ENCODE measurements around the gene MUC4. TPM values are rescaled to one million over a fixed set of nuclear protein-coding genes. Genes with fewer than 3 reads are reported as not detected.
"Not testable (repeated sequence)": the region's sequence is repeated elsewhere in the genome, so short reads cannot be mapped to it uniquely, and the experiment has no call there.

MUC4 gene
- total RNA-seq, 2 donors from 2014 or later: not detected

DNA sequence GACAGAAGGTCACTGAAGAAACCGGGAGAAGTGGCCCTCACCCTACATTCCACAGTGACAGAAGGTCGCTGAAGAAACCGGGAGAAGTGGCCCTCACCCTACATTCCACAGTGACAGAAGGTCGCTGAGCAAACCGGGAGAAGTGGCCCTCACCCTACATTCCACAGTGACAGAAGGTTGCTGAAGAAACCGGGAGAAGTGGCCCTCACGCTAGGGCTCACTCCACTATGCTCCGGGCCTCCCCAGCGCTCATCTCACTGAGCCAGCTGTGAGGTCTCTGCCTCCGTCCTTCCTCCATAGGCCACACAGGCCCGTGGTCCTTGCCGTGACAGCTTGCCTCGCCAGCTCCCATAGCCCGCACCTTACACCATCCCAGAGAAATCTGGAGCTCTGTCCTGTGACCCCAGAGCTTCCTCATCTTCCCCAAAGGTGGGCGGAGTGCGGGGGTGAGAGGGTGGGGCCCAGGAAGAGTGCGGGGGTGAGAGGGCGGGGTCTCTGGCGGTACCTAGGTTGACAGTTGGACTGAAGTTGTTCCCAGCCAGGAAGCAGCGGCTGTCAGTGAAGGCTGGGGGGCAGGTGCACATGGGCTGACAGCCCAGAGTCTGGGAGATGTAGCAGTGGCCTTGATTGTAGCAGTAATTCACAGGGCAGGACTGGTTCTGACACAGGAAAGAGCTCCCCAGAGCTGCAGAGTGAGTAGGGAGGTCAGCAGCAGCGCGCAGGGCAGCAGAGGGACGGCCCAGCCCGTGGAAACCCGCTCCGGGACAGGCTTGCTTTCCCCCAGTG, 59.0 kb downstream of the MUC4 start:
- H3K27me3 Mint-ChIP-seq: peaks cover 24% of the 10 kb centered on the region
- no peak overlapping the region for H3K27ac Mint-ChIP-seq
- no peaks in the 10 kb centered on the region for H3K36me3 Mint-ChIP-seq (ENCODE audit: low read depth)
- H3K4me1 Mint-ChIP-seq: peaks cover 24% of the 10 kb centered on the region
- ATAC-seq: no peak
- no peak overlapping the region for H3K4me3 Mint-ChIP-seq
- no peak for DNase-seq
- no peaks in the 10 kb centered on the region for H3K9me3 ChIP-seq (ENCODE audit: control insufficient read depth, low read length, poor library complexity, severe bottlenecking)

DNA sequence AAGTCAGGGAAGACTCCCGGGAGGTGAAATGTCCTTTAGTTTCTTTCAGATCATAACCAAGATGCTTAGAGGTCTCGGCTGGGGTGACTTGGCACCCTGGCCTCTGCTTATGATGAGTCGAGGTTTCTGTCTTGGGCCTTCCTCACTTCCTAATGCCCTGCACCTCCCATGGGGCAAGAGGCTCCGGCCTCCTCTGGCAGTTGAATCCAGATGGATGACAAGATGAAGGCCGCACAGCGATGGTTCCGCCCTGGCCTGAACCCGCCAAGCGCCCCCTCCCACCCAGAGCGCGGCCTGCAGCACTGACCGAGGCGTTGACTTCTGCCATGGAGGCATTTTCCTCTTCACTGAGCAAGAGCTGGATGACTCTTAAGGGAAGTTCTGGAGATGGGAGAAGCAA, 59.7 kb downstream of the MUC4 start:
- no peak for ATAC-seq
- peaks cover 24% of the 10 kb centered on the region for H3K4me1 Mint-ChIP-seq
- no peaks in the 10 kb centered on the region for H3K9me3 ChIP-seq (ENCODE audit: control insufficient read depth, low read length, poor library complexity, severe bottlenecking)
- no peak overlapping the region for H3K4me3 Mint-ChIP-seq
- H3K36me3 Mint-ChIP-seq (ENCODE audit: low read depth): no peaks in the 10 kb centered on the region
- H3K27ac Mint-ChIP-seq: no peak overlapping the region
- DNase-seq: no peak
- H3K27me3 Mint-ChIP-seq: peaks cover 18% of the 10 kb centered on the region

DNA sequence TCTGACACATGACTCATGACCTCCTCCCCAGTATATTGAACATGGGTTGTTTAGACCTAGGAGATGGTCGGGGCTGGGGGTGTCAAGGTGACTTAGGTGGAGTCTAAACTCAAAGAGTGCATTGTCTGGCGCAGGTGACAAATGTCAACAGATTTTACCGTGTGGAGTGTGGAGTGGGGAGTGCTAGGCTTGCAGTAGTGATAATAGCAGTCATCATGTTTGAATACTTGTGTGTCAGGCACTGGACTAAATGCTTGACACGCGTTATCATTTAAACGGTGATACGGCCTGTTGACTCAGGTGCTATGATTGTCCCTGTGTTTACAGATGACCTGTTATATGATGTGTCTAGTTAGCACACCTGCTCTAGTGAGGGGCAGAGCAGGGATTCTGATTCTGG, 60.2 kb downstream of the MUC4 start:
- H3K4me3 Mint-ChIP-seq: no peak overlapping the region
- peaks cover 13% of the 10 kb centered on the region for H3K27me3 Mint-ChIP-seq
- no peaks in the 10 kb centered on the region for H3K9me3 ChIP-seq (ENCODE audit: control insufficient read depth, low read length, poor library complexity, severe bottlenecking)
- H3K27ac Mint-ChIP-seq: no peak overlapping the region
- peaks cover 21% of the 10 kb centered on the region for H3K4me1 Mint-ChIP-seq
- DNase-seq: no peak
- H3K36me3 Mint-ChIP-seq (ENCODE audit: low read depth): no peaks in the 10 kb centered on the region
- ATAC-seq: no peak

DNA sequence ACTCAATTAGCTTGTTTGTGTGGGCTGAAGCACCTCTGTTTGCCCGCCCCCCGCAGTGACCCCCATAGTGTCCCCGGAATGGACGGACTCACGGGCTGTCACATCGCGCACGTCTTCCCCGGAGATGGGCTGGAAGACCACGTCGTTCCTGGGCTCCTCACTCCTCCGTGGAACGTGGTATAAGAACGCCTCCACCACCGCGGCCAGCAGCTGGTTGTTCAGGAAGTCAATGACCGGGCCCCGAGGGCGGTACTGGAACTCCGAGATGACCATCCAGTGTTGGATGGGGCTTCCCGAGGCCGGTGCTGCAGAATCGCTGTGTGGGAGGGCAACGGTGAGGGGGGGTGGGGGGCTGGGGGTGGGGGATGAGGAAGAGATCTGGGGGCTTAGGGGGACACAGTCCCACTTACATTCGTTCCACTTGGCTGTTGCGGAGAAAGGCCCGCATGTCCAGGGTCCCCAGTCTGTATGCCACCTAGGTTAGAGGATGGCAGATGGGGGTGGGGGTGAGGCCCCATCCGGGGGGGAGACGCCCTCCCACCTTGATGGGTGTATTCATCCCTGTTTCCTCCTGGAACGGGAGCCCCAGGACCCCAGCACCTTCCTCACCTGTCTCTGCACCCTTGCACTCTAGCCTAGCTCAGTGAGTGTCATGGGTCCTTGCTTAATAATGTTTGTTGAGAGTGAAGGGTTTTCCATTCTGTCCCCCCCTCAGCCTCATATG, 60.8 kb downstream of the MUC4 start:
- no peaks in the 10 kb centered on the region for H3K36me3 Mint-ChIP-seq (ENCODE audit: low read depth)

DNA sequence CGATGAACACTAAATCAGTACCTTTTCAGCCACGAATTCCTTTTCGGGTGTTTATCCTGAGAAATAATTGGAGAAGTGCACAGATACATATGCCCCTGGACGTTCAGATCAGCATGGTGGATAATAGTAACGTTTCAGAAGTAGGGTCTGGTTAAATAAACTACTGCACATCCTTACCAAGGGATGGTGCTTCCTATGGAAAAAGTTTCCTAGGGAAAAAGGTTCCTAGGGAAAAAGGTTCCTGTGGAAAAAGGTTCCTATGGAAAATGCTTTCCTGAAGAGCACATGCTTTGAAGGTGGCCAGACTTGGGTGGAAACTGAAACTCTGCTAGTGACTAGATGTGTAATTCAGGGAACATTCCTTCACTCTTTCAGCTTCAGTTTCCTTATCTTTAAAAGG, 62.6 kb downstream of the MUC4 start:
- H3K27me3 Mint-ChIP-seq; H3K9me3 ChIP-seq (ENCODE audit: control insufficient read depth, low read length, poor library complexity, severe bottlenecking); H3K4me3 Mint-ChIP-seq; H3K36me3 Mint-ChIP-seq (ENCODE audit: low read depth); DNase-seq; ATAC-seq: not testable (repeated sequence)
- peak overlapping the region; percentile 34 for H3K27ac Mint-ChIP-seq
- peaks cover 19% of the 10 kb centered on the region for H3K4me1 Mint-ChIP-seq

More for the DNA sequence above, 60.8 kb downstream of the MUC4 start:
- ATAC-seq (no peak), DNase-seq (no peak)
- no peak overlapping the region for H3K27ac Mint-ChIP-seq
- peaks cover 19% of the 10 kb centered on the region for H3K4me1 Mint-ChIP-seq
- H3K9me3 ChIP-seq (ENCODE audit: control insufficient read depth, low read length, poor library complexity, severe bottlenecking): no peaks in the 10 kb centered on the region
- H3K27me3 Mint-ChIP-seq: peaks cover 13% of the 10 kb centered on the region
- H3K4me3 Mint-ChIP-seq: no peak overlapping the region

DNA sequence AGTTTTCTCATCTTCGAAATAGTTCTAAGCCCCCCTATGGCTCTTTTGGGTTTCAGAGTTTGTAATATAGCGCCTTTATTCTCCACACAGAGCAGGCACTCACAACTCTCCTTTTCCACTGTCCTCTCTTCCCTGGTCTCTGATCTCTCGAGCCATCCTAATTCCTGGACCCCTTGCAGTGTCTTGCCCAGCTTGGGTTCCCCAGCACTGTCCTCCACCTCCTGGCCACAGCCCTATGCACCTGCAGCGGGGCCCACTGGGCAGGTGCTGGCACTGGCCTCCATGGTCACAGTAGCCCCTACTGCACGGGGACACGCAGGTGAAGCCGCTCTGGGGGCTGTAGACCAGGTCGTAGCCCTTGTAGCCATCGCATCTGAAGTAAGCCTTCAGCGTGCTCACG, 63.1 kb downstream of the MUC4 start:
- Mint-ChIP-seq H3K27ac (peak overlapping the region; percentile 34), H3K4me1 (peaks cover 19% of the 10 kb centered on the region), H3K36me3 (ENCODE audit: low read depth) (no peaks in the 10 kb centered on the region), H3K27me3 (peaks cover 4% of the 10 kb centered on the region), H3K4me3 (peak overlapping the region; percentile 58)
- DNase-seq (no peak), ATAC-seq (no peak)
- no peaks in the 10 kb centered on the region for H3K9me3 ChIP-seq (ENCODE audit: control insufficient read depth, low read length, poor library complexity, severe bottlenecking)

DNA sequence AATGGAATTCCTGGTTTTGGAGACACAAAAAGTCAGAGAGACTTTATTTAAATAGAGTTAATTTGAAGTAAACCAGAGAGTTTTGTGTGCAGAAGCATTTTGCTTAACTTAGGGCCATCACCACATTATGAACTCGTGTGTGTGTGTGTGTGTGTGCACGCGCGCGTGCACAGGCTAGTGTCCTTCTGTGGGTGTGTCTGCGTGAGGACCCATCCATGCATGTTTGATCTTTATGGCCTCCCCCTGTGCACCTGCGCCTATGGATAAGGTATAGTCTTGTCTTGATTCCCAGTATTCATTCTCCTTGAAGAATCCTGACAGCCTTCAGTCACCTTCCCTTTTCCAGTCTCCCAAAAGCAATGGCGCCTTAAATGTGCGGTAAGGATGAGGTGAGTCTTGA, 65.0 kb downstream of the MUC4 start:
- no peak for DNase-seq
- Mint-ChIP-seq H3K27me3 (peaks cover 4% of the 10 kb centered on the region), H3K36me3 (ENCODE audit: low read depth) (no peaks in the 10 kb centered on the region), H3K4me1 (peaks cover 20% of the 10 kb centered on the region), H3K27ac (peak overlapping the region; percentile 60), H3K4me3 (no peak overlapping the region)
- no peaks in the 10 kb centered on the region for H3K9me3 ChIP-seq (ENCODE audit: control insufficient read depth, low read length, poor library complexity, severe bottlenecking)
- no peak for ATAC-seq

DNA sequence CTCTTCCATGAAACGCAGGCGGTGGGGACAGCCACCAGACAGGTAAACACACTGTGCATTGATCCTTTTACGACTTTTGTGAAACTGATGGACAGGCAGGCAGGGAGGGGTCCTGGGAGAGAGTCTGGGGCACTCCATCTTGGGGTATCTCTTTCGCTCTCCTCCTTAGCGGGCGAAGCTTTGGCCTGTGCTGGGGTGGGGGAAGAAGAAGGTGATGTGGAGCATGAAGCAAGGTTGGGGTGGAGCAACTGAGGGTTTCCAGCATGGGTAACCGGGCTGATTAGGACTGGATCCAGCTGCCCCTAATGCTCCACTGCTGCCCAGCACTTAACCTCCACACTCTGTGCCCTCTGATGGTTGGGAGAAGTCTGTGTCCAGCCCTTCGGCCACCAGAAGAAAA, 65.4 kb downstream of the MUC4 start:
- Mint-ChIP-seq H3K4me1 (peaks cover 19% of the 10 kb centered on the region), H3K27me3 (peaks cover 4% of the 10 kb centered on the region), H3K36me3 (ENCODE audit: low read depth) (no peaks in the 10 kb centered on the region), H3K4me3 (no peak overlapping the region), H3K27ac (peak overlapping the region; percentile 65)
- ATAC-seq: no peak
- DNase-seq: no peak
- H3K9me3 ChIP-seq (ENCODE audit: control insufficient read depth, low read length, poor library complexity, severe bottlenecking): no peaks in the 10 kb centered on the region

DNA sequence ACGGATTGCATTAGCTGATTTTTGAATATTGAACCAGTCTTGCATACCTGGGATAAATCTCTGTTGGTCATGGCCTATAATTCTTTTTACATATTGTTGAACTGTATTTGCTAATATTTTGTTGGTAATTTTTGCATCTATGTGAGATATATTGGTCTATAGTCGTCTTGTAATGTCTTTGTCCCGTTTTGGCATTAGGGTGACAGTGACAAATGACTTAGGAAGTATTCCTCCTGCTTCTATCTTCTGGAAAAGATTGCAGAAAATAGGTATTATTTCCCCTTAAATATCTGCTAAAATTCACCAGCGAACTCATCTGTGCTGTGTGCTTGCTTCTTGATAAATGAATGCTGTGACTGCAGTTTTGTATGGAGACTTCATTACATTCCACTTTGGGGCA, 67.3 kb downstream of the MUC4 start:
- H3K36me3 Mint-ChIP-seq (ENCODE audit: low read depth): peaks cover 2% of the 10 kb centered on the region
- peaks cover 19% of the 10 kb centered on the region for H3K4me1 Mint-ChIP-seq
- no peak overlapping the region for H3K4me3 Mint-ChIP-seq
- peak overlapping the region; percentile 2 for H3K27ac Mint-ChIP-seq
- H3K27me3 Mint-ChIP-seq: peaks cover 4% of the 10 kb centered on the region
- no peaks in the 10 kb centered on the region for H3K9me3 ChIP-seq (ENCODE audit: control insufficient read depth, low read length, poor library complexity, severe bottlenecking)
- ATAC-seq (no peak), DNase-seq (no peak)

DNA sequence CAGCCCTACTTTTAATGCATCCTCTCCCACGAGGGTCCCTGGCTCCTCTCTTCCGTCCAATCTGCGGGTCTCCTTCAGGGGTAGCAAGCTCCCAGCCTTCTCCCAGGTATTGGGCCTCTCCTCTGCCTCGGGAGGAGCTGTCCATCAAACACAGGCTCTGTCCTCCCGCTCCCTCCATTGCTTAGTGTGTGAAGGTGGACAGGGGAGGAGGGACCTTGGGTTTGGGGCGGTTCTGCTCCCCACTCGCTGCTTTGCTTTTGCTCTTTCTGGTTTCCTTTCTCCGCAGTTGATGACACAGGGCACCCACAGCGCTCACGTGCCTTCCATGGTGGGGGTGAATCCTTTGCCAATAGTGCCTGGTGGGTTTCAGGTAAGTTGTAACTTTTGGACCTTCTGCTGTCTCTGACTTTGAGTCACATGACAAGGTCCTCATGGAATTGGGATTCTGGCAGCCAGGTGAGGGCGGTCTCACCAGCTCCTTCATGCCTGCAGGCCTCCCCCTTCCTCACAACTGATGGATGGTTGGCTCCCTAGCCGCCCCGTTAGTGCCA, 72.1 kb downstream of the MUC4 start:
- DNase-seq: no peak
- no peaks in the 10 kb centered on the region for H3K9me3 ChIP-seq (ENCODE audit: control insufficient read depth, low read length, poor library complexity, severe bottlenecking)
- ATAC-seq: no peak
- H3K4me1 Mint-ChIP-seq: peaks cover 14% of the 10 kb centered on the region
- no peak overlapping the region for H3K27ac Mint-ChIP-seq
- peaks cover 17% of the 10 kb centered on the region for H3K36me3 Mint-ChIP-seq (ENCODE audit: low read depth)
- H3K27me3 Mint-ChIP-seq: no peaks in the 10 kb centered on the region
- no peak overlapping the region for H3K4me3 Mint-ChIP-seq

DNA sequence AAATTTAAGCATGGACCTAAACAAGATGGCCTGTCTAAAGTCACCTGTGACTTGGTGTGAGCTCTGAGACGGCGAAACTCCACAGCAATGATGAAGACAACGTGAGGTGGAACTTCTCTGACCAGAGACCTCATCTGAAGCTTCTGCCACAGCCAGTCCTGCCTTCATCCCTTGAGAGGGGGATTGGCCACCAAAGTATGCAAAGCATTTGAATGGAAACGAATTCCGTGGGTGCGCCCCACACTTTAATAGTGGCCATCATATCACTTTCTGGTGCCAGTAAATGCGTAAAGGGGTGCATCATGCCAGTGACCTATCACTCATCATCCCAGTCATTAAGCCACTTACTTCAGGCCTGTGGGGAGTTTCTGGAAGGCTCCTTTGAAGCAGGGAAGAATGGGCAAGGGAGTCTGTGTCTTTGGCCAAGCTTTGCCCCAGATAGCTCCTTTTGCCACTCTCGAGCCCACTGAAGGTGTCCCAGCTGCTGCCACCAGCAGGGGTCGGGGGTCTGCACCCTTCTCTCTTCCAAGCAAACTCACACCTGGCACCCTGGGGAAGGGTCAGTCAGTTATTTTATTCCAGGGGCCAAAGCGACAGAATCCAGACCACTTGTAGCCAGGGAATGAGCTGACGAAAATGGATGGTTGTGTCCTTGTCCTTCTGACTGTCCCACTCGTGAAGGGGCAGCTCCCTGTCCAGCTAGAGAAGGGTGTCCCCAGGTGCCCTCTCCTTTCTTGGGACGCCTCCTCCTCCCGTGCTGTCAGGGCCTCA, 73.3 kb downstream of the MUC4 start:
- H3K4me3 Mint-ChIP-seq: no peak overlapping the region
- ATAC-seq (no peak), DNase-seq (no peak)
- no peak overlapping the region for H3K27ac Mint-ChIP-seq
- H3K9me3 ChIP-seq (ENCODE audit: control insufficient read depth, low read length, poor library complexity, severe bottlenecking): no peaks in the 10 kb centered on the region
- H3K27me3 Mint-ChIP-seq: no peaks in the 10 kb centered on the region
- peaks cover 11% of the 10 kb centered on the region for H3K4me1 Mint-ChIP-seq
- peaks cover 17% of the 10 kb centered on the region for H3K36me3 Mint-ChIP-seq (ENCODE audit: low read depth)

DNA sequence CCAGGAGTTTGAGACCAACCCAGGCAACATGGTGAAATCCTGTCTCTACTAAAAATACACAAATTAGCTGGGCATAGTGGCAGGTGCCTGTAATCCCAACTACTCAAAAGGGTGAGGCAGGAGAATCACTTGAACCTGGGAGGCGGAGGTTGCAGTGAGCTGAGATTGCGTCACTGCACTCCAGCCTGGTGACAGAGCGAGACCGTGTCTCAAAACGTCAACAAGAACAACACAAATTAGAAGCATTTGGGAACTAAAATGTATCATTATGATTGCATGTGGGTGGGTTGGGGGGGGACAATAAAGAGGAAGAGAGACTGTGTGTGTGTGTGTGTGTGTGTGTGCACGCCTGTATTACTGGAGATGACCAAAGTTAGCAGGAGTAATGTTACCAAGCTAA, 73.9 kb downstream of the MUC4 start:
- H3K27ac Mint-ChIP-seq; DNase-seq; H3K4me3 Mint-ChIP-seq; ATAC-seq; H3K27me3 Mint-ChIP-seq; H3K9me3 ChIP-seq (ENCODE audit: control insufficient read depth, low read length, poor library complexity, severe bottlenecking): not testable (repeated sequence)
- peaks cover 17% of the 10 kb centered on the region for H3K36me3 Mint-ChIP-seq (ENCODE audit: low read depth)
- peaks cover 11% of the 10 kb centered on the region for H3K4me1 Mint-ChIP-seq

DNA sequence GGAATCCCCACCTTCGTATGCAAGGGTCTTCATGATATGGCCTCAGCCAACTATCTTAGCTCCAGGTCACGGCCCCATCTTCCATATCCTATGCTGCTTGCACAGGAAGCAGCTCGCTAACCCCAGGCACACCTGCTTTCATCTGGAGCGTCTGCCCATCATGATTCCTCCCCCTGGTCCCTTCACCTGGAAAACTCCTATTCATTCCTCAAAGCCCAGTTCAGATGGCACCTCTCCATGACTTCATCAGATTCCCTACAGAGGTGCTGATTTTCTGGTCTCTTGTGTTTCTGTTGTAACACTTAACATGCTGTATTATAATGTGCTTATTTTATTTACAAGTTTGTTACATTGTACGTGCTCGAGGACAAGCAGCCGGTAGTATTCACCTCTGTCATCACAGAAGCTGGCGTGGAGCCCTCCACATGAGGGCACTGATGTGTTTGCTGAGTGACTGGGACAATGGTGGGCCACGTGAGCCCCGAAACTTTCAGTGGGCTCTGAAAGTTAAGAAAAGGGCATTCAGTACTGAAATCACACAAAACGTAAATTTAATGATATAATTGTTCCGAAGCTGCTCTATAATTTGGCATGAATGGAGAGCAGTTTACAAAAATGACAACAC, 74.8 kb downstream of the MUC4 start:
- Mint-ChIP-seq H3K27ac (no peak overlapping the region), H3K27me3 (no peaks in the 10 kb centered on the region), H3K4me3 (no peak overlapping the region), H3K36me3 (ENCODE audit: low read depth) (peaks cover 17% of the 10 kb centered on the region), H3K4me1 (peaks cover 11% of the 10 kb centered on the region)
- DNase-seq: no peak
- ATAC-seq: no peak
- H3K9me3 ChIP-seq (ENCODE audit: control insufficient read depth, low read length, poor library complexity, severe bottlenecking): no peaks in the 10 kb centered on the region

All from T-helper 17 cell (primary cell).